ENCODE measurements around the gene BICD1.
A peak's percentile ranks its signal among the peaks of the same experiment; 100 is the strongest.

The BICD1 gene

DNA sequence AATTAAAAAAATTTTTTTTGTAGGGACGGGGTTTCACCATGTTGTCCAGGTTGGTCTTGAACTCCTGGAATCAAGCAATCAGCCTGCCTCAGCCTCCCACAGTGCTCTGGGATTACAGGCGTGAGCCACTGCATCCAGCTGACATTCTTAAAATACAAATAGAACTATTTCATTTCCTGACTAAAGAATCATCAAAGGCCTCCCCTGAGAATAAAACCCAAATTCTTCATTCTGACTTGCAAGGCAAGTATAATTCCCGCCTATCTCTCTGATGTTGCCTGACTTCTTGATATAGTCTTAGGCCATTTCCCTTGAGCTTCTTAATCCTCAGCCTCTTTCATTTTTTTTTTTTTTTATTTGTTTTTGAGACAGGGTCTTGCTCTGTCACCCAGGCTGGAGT, 4.4 kb upstream of the BICD1 start:
- no peak for DNase-seq (ENCODE audit: low read depth, low spot score)

- no peak for DNase-seq (ENCODE audit: low read depth, low spot score)
Measured at GRCh38 chr12:32104572-32105355, 1.9 kb upstream of the BICD1 start.

DNA sequence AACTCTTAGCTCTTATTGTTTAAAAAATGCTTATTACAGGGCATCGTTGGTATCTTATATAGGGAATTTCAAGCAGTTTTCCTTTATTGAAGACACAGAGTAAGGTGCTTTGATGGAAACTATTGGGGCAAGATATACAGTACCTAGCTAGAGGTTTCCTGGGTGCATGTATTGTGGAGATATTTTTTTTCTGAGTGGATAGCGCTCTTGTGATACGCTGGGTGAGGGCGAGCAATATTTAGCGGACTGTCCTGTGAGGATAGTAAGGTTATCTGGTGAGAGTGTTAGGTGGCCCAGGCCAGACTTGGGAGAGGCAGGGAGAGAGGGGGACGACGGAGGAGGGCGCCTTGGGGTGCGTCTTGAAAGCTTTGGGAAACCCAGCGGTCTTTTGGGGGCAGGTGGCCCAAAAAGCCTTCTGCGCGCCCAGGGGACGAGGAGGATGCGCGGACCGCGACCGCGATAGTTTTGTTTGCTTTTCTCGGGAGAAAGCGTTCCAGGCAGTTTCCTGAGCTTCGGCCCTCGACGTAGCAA, 596 bp upstream of the BICD1 start:
- no peak for DNase-seq (ENCODE audit: low read depth, low spot score)

GRCh38 chr12:32107359-32108267, 966 bp downstream of the BICD1 start:
- peak; percentile 59 for DNase-seq (ENCODE audit: low read depth, low spot score)

DNA sequence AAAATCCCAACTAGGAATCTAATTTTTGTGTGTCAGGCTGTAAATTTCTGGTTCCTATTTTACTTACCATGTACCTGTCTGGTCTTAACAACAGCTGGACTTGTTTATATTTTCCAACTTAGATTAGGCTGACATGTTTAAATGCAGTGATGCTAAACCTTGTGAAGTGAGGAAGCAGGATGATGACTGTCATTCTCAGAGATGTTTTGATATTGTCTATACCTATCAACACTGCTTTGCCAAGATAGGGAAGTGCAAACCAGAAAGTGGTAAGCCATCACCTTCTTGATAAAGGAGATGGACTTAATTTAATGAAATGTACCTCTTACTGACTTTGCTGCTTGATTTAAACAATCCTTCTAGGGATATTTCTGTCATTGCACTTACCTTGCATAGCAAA, 2.1 kb downstream of the BICD1 start:
- no peak for DNase-seq (ENCODE audit: low read depth, low spot score)

DNA sequence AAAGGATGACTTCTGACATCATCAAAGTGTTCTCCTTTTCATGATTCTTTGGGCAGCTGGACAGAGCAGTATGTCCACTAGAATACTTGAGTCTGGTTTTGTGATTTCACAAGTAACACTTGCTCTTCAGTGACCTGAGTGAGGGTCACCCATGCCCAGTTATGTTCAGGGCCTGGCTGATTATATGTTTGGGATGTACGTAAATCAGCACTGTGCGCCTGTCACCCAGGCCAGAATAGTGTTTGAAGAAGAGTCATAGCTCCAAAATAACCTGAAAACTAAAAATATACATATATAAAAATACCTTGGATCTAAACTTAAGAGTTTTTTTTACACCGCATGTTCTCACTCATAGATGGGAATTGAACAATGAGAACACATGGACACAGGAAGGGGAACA, 3.8 kb downstream of the BICD1 start:
- DNase-seq (ENCODE audit: low read depth, low spot score), result no peak

- no peak for DNase-seq (ENCODE audit: low read depth, low spot score)
Measured at GRCh38 chr12:32110942-32111341, 4.3 kb downstream of the BICD1 start.

DNA sequence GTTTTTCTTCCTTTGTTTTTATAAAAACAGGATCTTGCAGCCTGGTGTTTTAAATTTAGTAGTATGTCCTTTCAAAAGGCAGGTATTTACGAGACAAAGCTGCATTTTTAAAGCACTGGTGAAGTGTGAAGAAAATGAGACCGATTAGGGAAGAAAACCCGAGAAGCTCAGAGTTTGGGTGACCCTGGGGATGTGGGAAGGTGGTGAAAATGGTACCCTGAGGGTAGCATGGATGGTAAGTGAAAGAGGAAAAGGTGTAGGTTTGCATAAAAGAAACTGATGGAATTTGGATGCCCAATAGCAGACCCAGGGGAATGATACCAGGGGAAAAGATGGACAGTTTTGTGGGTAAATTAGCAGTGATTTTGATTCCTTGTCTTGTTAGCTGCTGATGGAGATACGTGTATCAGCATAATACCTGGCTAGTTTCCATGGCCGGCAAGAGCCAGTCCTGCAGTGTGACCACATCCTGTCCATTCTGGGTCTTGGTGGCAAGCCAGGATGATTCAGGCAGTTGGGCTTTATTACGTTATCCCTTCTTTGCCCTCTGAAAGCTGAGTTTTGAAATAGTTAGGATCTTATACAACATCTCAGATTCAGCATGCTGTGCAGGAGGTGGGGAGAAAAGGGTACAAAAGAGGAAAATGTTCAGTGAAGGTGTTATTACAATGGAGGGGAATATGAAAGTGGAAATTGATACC, 8.9 kb downstream of the BICD1 start:
- no peak for DNase-seq (ENCODE audit: low read depth, low spot score)

GRCh38 chr12:32116897-32117296, 10.2 kb downstream of the BICD1 start:
- no peak for DNase-seq (ENCODE audit: low read depth, low spot score)

DNA sequence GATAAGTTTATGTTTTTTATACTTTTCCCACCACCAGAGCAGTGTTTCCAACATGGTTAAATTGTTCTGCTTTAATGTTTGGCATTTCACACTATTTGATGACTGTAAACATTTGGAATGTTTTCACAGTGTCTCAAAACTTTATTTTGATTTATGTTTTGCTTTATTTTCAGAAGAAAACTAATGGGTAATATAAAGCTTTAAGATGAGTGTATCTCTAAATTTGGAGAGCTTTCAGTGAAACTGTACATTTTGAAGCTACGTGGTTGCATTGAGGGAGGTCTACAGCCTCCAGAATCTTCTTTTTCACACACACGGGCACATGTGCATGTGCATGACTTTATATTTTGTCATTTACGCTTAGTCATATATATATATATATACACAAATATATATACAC, 10.7 kb downstream of the BICD1 start:
- DNase-seq (ENCODE audit: low read depth, low spot score), result no peak

DNA sequence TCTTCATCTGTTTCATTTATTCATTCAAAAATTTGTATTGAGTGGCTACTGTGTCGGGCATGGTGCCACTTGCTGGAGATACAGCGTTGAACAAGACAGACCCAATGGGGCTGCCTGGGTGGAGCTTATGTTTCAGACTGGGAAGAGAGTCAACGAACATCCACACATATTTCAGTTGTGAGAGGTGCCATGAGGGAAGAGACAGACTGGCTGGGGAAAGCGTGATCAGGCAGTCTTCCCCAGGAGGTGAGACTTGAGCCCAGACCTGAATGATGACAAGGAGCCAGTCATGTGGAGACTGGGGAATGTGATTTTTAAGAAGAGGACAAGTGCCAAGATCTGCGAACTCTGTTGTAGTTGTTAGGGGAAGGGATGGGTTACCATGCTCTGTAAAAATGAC, 12.2 kb downstream of the BICD1 start:
- no peak for DNase-seq (ENCODE audit: low read depth, low spot score)

DNA sequence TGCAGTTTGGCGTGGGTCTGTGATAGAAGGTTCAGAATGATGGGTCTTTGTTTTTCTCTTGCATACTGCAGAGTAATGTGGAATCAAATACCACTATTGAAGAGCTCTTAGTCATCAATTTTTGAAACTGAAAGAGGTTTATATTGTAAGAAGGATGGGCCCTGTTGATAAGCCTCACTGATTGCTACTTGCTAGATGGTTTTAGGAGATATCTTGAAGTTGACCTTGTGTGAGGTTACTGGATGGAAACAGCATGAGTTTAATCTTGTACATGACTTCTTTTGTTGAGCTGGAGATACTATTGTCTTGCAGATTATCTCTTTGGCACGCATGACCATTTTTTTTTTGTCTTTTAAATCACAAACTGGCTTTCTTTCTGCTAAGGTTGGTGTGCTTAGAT, 13.8 kb downstream of the BICD1 start:
- no peak for DNase-seq (ENCODE audit: low read depth, low spot score)

DNA sequence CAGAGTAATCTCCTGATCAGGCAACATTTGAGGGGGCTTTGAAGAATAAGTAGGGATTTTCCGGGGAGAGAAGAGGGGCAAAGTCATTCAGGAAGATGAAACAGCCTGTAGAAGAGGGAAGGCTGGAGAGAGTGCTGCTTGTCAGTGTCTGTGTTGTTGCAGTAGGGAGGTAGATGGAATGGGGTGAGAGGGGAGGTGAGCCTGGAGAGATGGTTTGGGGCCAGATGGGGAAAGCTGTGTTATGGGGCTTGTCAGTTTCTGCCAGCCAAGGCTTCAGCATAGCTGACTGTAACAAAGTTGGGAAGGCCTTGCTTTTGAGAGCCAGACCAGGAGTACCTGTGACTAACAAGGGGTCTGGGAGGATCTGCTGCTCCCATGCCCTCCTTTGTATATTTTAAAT, 18.0 kb downstream of the BICD1 start:
- DNase-seq (ENCODE audit: low read depth, low spot score), result no peak

GRCh38 chr12:32125455-32126084, 18.9 kb downstream of the BICD1 start:
- no peak for DNase-seq (ENCODE audit: low read depth, low spot score)

DNA sequence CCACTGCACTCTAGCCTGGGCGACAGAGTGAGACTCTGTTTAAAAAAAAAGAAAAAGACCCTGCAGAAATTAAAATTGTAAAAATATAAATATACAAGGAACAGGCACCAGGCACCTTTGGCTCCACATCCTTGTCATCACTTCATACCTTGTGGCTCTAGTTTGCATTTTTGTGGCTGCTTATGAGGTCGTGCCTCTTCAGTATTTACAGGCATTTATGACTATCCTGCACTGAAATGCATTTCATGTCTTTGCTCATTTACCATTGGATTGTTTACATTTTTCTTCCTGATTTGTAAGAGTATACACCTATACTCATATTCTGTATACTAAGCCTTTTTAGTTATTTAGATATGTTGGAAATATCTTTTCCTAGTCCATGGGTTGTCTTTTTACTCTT, 20.1 kb downstream of the BICD1 start:
- DNase-seq (ENCODE audit: low read depth, low spot score), result no peak

- no peak for DNase-seq (ENCODE audit: low read depth, low spot score)
Measured at GRCh38 chr12:32131666-32132065, 25.0 kb downstream of the BICD1 start.

GRCh38 chr12:32134101-32134888, 27.6 kb downstream of the BICD1 start:
- no peak for DNase-seq (ENCODE audit: low read depth, low spot score)

GRCh38 chr12:32135967-32136366, 29.3 kb downstream of the BICD1 start:
- no peak for DNase-seq (ENCODE audit: low read depth, low spot score)

DNA sequence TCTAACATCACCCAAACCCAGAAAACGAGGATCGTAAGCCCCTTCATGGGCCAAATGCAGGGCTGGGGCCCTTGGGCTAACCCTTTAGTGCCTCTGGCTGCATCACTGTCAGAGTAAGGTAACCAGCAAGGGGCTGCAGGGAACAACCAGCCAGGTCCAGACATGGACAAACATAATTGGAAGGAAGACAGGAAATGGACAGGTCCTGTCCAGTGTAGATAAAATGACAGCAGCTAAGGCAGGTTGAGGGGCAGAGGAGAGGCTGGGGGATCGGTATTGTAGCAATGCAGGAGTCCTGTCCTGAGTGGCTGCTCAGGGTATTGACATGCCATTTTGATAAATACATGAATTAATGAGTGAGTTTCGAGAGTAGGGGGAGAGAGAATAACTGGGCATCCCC, 29.8 kb downstream of the BICD1 start:
- DNase-seq (ENCODE audit: low read depth, low spot score), result no peak

DNA sequence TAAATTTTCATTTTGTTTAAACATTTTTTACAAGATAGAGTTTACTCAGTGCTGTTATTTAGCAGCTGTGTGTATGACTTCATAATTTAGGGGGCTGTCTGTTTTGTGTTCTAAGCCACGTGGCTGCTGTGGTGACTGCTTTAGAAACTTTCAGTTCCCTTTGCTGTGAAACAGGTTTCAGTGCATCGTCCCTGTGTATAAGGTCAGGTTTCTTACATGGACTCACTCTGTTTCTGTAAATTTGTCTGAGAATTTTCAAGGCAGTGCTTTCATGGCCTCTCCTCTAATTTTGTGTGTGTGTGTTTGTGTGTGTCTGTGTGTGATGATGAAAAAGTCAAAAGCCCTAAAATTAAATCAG, 32.4 kb downstream of the BICD1 start:
- DNase-seq (ENCODE audit: low read depth, low spot score), result peak; percentile 39

DNA sequence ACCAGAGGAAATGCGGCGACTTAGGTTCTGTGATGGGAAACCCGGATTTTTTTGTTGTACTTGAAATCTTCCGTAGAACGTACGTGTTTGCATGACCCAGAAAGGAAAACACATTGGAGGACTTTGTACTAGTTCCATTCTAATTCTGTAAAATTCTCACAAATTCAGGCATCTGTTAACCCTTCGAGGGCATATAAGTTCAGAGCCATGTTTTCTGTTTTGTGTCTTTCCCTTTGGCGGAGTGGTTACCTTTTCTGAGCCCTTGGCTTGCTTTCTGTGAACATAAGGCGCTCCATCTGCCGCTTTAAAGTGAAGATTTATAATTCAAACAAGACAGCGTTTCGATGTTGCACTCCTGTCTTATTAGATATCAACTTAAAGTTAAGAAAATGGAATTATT, 34.2 kb downstream of the BICD1 start:
- no peak for DNase-seq (ENCODE audit: low read depth, low spot score)
